ENCODE results near the gene ZNF8.

ZNF8 gene

DNA sequence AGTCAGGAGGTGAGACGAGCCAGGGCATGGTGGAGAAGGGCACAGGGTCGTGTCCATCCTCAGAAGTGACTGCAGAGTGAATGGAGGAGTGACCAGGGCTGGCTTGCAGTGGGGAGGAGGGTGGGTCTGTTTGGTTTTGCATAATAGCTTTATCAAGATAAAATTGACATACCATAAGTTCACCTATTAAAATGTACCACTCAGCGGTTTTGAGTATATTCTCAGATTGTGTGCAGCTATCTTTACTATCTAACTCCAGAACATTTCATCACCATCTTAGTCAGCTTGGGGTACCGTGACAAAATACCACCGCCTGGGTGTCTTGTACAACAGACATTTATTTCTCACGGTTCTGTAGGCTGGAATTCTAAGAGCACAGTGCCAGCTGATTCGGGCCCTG, 13.2 kb downstream of the ZNF8 start:
- in situ Hi-C loops (cut with MboI; ENCODE audit: low pct_unique_long_range_greater_than_20kb, low sequenced_read_pairs, unreplicated experiment) = no loop called here
- DNase-seq (ENCODE audit: low spot score) = no peak
- TF ChIP-seq, protein P1, sequence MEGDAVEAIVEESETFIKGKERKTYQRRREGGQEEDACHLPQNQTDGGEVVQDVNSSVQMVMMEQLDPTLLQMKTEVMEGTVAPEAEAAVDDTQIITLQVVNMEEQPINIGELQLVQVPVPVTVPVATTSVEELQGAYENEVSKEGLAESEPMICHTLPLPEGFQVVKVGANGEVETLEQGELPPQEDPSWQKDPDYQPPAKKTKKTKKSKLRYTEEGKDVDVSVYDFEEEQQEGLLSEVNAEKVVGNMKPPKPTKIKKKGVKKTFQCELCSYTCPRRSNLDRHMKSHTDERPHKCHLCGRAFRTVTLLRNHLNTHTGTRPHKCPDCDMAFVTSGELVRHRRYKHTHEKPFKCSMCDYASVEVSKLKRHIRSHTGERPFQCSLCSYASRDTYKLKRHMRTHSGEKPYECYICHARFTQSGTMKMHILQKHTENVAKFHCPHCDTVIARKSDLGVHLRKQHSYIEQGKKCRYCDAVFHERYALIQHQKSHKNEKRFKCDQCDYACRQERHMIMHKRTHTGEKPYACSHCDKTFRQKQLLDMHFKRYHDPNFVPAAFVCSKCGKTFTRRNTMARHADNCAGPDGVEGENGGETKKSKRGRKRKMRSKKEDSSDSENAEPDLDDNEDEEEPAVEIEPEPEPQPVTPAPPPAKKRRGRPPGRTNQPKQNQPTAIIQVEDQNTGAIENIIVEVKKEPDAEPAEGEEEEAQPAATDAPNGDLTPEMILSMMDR (IDR thresholded peaks at IDR 0.05; ENCODE audit: extremely low read depth, insufficient read depth, missing control alignments) = no peak

DNA sequence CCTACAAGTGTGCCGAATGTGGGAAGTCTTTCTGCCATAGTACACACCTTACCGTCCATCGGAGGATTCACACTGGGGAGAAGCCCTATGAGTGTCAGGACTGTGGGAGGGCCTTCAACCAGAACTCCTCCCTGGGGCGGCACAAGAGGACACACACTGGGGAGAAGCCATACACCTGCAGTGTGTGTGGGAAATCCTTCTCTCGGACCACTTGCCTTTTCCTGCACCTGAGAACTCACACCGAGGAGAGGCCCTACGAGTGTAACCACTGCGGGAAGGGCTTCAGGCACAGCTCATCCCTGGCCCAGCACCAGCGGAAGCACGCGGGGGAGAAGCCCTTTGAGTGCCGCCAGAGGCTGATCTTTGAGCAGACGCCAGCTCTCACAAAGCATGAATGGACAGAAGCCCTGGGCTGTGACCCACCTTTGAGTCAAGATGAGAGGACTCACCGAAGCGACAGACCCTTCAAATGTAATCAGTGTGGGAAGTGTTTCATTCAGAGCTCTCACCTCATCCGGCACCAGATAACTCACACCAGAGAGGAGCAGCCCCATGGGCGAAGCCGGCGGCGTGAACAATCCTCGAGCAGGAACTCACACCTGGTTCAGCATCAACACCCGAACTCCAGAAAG, 16.1 kb downstream of the ZNF8 start:
- DNase-seq (ENCODE audit: low spot score) = no peak
- TF ChIP-seq, protein P1 (IDR thresholded peaks at IDR 0.05; ENCODE audit: extremely low read depth, insufficient read depth, missing control alignments) = no peak
- in situ Hi-C loops (cut with MboI; ENCODE audit: low pct_unique_long_range_greater_than_20kb, low sequenced_read_pairs, unreplicated experiment) = no loop called here

DNA sequence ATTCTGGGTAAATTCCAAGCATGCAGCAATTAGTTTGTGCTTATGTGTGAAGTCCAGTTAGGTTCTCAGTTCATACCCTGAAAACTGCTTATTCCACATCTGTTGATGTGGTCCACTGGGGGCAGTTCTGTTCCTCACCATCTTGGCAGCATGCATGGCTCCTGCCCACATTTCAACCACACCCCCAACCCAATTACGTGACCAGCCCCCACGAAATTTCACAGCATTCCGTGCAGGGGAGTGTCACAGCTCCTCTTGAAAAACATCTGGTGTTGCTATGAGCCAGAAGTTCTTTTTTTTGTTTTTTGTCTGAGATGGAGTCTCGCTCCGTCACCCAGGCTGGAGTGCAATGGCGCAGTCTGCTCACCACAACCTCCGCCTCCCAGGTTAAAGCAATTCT, 17.3 kb downstream of the ZNF8 start:
- TF ChIP-seq, protein P1 (IDR thresholded peaks at IDR 0.05; ENCODE audit: extremely low read depth, insufficient read depth, missing control alignments) = no peak
- in situ Hi-C loops (cut with MboI; ENCODE audit: low pct_unique_long_range_greater_than_20kb, low sequenced_read_pairs, unreplicated experiment) = no loop called here
- DNase-seq (ENCODE audit: low spot score) = no peak

DNA sequence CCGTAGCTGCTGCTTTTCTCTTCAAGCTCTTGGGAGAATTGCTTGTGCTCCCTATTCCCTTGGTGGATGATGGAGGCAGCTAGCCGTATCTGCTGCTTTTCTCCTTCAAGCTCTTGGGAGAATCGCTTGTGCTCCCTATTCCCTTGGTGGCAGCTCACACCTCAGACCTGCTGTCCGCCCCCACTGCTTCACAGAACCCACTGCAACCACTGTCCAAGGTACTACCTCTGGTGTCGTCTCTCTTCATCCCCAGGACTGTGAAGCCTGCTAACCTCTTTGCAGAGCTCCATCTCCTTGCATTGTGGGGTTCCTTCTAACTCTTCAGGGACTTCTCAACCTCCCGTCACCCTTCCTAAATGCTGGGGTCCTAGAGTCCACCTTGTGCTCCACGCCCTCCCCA, 21.9 kb downstream of the ZNF8 start:
- TF ChIP-seq, protein P1 (IDR thresholded peaks at IDR 0.05; ENCODE audit: extremely low read depth, insufficient read depth, missing control alignments) = no peak
- in situ Hi-C loops (cut with MboI; ENCODE audit: low pct_unique_long_range_greater_than_20kb, low sequenced_read_pairs, unreplicated experiment) = no loop called here
- DNase-seq (ENCODE audit: low spot score) = no peak

DNA sequence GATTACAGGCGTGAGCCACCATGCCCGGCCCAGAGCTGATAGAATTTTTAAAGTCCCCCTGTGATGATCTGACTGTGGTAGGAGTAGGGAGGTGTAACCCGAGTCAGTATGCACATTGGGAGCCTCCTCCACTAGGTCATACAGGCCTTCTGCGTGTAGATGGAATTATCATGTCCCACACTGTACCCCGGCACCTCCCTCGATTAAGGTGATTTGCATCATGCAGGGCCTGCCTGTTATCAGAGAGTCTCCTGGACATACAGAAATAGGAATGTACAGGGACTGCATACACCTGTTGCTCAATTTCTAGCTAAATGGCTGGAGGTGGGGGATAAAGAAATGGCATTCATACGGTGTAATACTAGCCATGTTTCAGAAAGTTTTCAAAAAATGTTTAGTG, 25.5 kb downstream of the ZNF8 start:
- DNase-seq (ENCODE audit: low spot score) = no peak
- TF ChIP-seq, protein P1 (IDR thresholded peaks at IDR 0.05; ENCODE audit: extremely low read depth, insufficient read depth, missing control alignments) = no peak
- in situ Hi-C loops (cut with MboI; ENCODE audit: low pct_unique_long_range_greater_than_20kb, low sequenced_read_pairs, unreplicated experiment) = no loop called here

DNA sequence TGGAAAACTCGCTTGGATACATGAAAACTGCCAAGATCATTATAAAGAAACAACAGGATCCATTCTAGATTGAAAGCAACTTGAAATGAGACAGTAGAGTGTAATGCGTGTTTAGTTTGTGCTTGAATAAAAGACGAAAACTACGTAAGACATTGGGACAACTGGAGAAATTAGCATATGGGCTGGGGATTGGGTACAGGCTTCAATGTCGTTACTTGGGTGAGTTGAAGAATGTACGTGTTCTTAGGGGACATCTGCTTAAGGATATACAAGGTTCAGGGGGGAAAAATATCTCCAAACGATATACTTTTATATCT, 26.0 kb downstream of the ZNF8 start:
- DNase-seq (ENCODE audit: low spot score) = no peak
- in situ Hi-C loops (cut with MboI; ENCODE audit: low pct_unique_long_range_greater_than_20kb, low sequenced_read_pairs, unreplicated experiment) = no loop called here
- TF ChIP-seq, protein P1 (IDR thresholded peaks at IDR 0.05; ENCODE audit: extremely low read depth, insufficient read depth, missing control alignments) = no peak
